ENCODE results near the gene CCM2L. TPM values are rescaled to one million over a fixed set of nuclear protein-coding genes. Genes with fewer than 3 reads are reported as not detected.

CCM2L gene
- total and polyA plus RNA-seq, 10 of the 15 experiments (the other 5 are each of a cell fraction or from before 2014, with no cell fraction given), result not detected

GRCh38 chr20:32067234-32067821 is 57.1 kb downstream of the CCM2L start (continued):
- peak; percentile 38 for TF ChIP-seq E4F1 (IDR thresholded peaks at IDR 0.05; ENCODE audit: borderline replicate concordance, partially characterized antibody)
- TF ChIP-seq SKIL (IDR thresholded peaks at IDR 0.05; ENCODE audit: low read depth, poor library complexity, severe bottlenecking), result no peak
- TF ChIP-seq RUNX3 (IDR thresholded peaks at IDR 0.05; ENCODE audit: low read length), result peak; percentile 38
- no peak for TF ChIP-seq ZNF274 (IDR thresholded peaks at IDR 0.05; ENCODE audit: insufficient read depth, insufficient read length)
- TF ChIP-seq CBFB (IDR thresholded peaks at IDR 0.05; ENCODE audit: low read depth), result no peak
- TF ChIP-seq KLF5 (IDR thresholded peaks at IDR 0.05; ENCODE audit: partially characterized antibody), result no peak
- no peak for TF ChIP-seq TBL1XR1 (IDR thresholded peaks at IDR 0.05; ENCODE audit: low read depth, low read length)
- no peak for TF ChIP-seq RELB (IDR thresholded peaks at IDR 0.05; ENCODE audit: low read depth)
- peak; percentile 65; the same call in 1 of the 2 replicates for TF ChIP-seq SPI1 (IDR thresholded peaks at IDR 0.05; ENCODE audit: borderline replicate concordance, insufficient read depth, low read depth, low read length)
- no peak for TF ChIP-seq SIN3A (IDR thresholded peaks at IDR 0.05; ENCODE audit: low read depth, low read length)
- TF ChIP-seq STAT1 (conservative IDR thresholded peaks at IDR 0.05), result no peak
- TF ChIP-seq ATF3 (IDR thresholded peaks at IDR 0.05; ENCODE audit: borderline replicate concordance, extremely low read depth, low read depth, low read length), result no peak
- no peak for TF ChIP-seq ZBED1 (IDR thresholded peaks at IDR 0.05; ENCODE audit: borderline replicate concordance)
- TF ChIP-seq ESRRA (IDR thresholded peaks at IDR 0.05; ENCODE audit: low read length), result no peak
- TF ChIP-seq USF2 (IDR thresholded peaks at IDR 0.05; ENCODE audit: borderline replicate concordance, low read depth, low read length), result no peak
- TF ChIP-seq EED (IDR thresholded peaks at IDR 0.05; ENCODE audit: low read depth), result no peak
- TF ChIP-seq HDAC6 (IDR thresholded peaks at IDR 0.05; ENCODE audit: unreplicated experiment), result no peak
- no peak for TF ChIP-seq CEBPZ (IDR thresholded peaks at IDR 0.05; ENCODE audit: low read depth, low read length)
- TF ChIP-seq HDAC2 (IDR thresholded peaks at IDR 0.05), result no peak
- no peak for TF ChIP-seq EZH2 (IDR thresholded peaks at IDR 0.05; ENCODE audit: borderline replicate concordance, control insufficient read depth, low read depth, low read length)
